Transverse colon (tissue), 4 donors: ENCODE measurements around the gene COL20A1.

Experiments used
- CTCF ChIP-seq, 5 experiments: fragments of 200-600 bp in 3 of 5; fragments of 450-650 bp in 2 of 5; sonication (generic) in 3 of 5; IDR thresholded peaks; 1 replicate in 2 of 5; 2 replicates in 3 of 5; pipeline ENCODE4 v1.5.1; 2016 to 2017; ENCODE audit warnings: antibody characterized with exemption in 5 of 5, inconsistent platforms in 3 of 5, mild to moderate bottlenecking in 2 of 5, moderate library complexity in 1 of 5
- POLR2AphosphoS5 ChIP-seq, 3 donors: sonication (generic); formaldehyde crosslinking; IDR thresholded peaks; one replicate each; pipeline ENCODE4 v1.6.1; 2016; ENCODE audit warnings: antibody characterized with exemption in 3 of 3

- TF ChIP-seq CTCF (IDR thresholded peaks at IDR 0.05) (no peak), POLR2AphosphoS5 (IDR thresholded peaks at IDR 0.05) (no peak)
These were observed 18.4 kb upstream of the COL20A1 start for GRCh38 chr20:63274381-63275228.
